OCI-LY3 (cell line): ENCODE measurements around the gene DDX5.

Experiments
- CTCF ChIP-seq: fragments of 200-600, 300-600 bp; sonication (generic); IDR thresholded peaks from 2 replicates; pipeline ENCODE4 v1.5.1; 2014; ENCODE audit warnings: antibody characterized with exemption, low read length, low read depth
- EZH2phosphoT487 ChIP-seq: fragments of 200-600 bp; shearing (Covaris generic); IDR thresholded peaks from 2 replicates; pipeline ENCODE4 v1.6.1; 2018; ENCODE audit warnings: antibody characterized with exemption, mixed run types, low read depth

GRCh38 chr17:64460955-64461354 lies 45.1 kb downstream of the DDX5 start:
- TF ChIP-seq CTCF (no peak), EZH2phosphoT487 (no peak)
